Neural progenitor cell (in vitro differentiated cells): ENCODE measurements around the gene SEMA4D. TPM values are rescaled to one million over a fixed set of nuclear protein-coding genes. Genes with fewer than 3 reads are reported as not detected.

Experiments
- DNase-seq: peaks from one replicate; pipeline ENCODE4 v3.0.0-alpha.2; 2016; ENCODE audit warnings: low spot score
- H2AFZ ChIP-seq: fragments of 200-600 bp; sonication (generic); replicated peaks from 2 replicates; pipeline ENCODE4 v1.6.1; 2016; ENCODE audit warnings: antibody characterized with exemption
- H3F3A ChIP-seq: fragments of 200-600 bp; sonication (generic); 2 replicates; pipeline ENCODE4 v1.6.1; 2016; ENCODE audit warnings: antibody characterized with exemption, low read depth
- H3K27ac ChIP-seq: fragments of 200-600 bp; sonication (generic); 2 replicates; pipeline ENCODE4 v1.5.1; 2016; ENCODE audit warnings: mild to moderate bottlenecking
- H3K27me3 ChIP-seq: fragments of 200-600 bp; sonication (generic); 2 replicates; pipeline ENCODE4 v1.6.1; 2016; ENCODE audit warnings: mild to moderate bottlenecking, moderate library complexity
- H3K36me3 ChIP-seq: fragments of 200-600 bp; sonication (generic); 2 replicates; pipeline ENCODE4 v1.5.1; 2016
- H3K4me1 ChIP-seq: fragments of 200-600 bp; sonication (generic); 2 replicates; pipeline ENCODE4 v1.6.1; 2016; ENCODE audit warnings: mixed run types
- H3K4me2 ChIP-seq: fragments of 200-600 bp; sonication (generic); 2 replicates; pipeline ENCODE4 v1.6.1; 2016
- H3K4me3 ChIP-seq: fragments of 200-600 bp; sonication (generic); 2 replicates; pipeline ENCODE4 v1.5.1; 2016
- H3K79me2 ChIP-seq: fragments of 200-600 bp; sonication (generic); 2 replicates; pipeline ENCODE4 v1.6.1; 2016; ENCODE audit warnings: low read depth
- H3K9ac ChIP-seq: fragments of 200-600 bp; sonication (generic); 2 replicates; pipeline ENCODE4 v1.6.1; 2016
- H3K9me3 ChIP-seq: fragments of 200-600 bp; sonication (generic); 2 replicates; pipeline ENCODE4 v1.5.1; 2016; ENCODE audit warnings: low read depth
- H4K20me1 ChIP-seq: fragments of 200-600 bp; sonication (generic); 2 replicates; pipeline ENCODE4 v1.6.1; 2016; ENCODE audit warnings: low read depth
- H3K27ac Mint-ChIP-seq: 3 replicates; pipeline ENCODE4 v1.8.0; 2021; ENCODE audit warnings: mixed read lengths
- H3K27me3 Mint-ChIP-seq: 2 replicates; pipeline ENCODE4 v1.8.0; 2022; ENCODE audit warnings: low read depth, mild to moderate bottlenecking, inconsistent platforms, moderate library complexity, mixed read lengths; ENCODE audit not compliant: insufficient read depth
- H3K36me3 Mint-ChIP-seq: 3 replicates; pipeline ENCODE4 v1.8.0; 2021; ENCODE audit warnings: mixed read lengths
- H3K4me1 Mint-ChIP-seq: 3 replicates; pipeline ENCODE4 v1.8.0; 2021; ENCODE audit warnings: mixed read lengths
- H3K4me3 Mint-ChIP-seq: 3 replicates; pipeline ENCODE4 v1.8.0; 2021; ENCODE audit warnings: mild to moderate bottlenecking, moderate library complexity, mixed read lengths
- H3K9me3 Mint-ChIP-seq: 3 replicates; pipeline ENCODE4 v1.8.0; 2020; ENCODE audit warnings: mixed read lengths
- CTCF ChIP-seq: fragments of 200-600 bp; sonication (generic); IDR thresholded peaks from 2 replicates; pipeline ENCODE4 v1.5.1; 2017; ENCODE audit warnings: antibody characterized with exemption, mild to moderate bottlenecking
- EZH2 ChIP-seq: fragments of 200-600 bp; sonication (generic); IDR thresholded peaks from 2 replicates; pipeline ENCODE4 v1.6.1; 2017; ENCODE audit warnings: antibody characterized with exemption, mild to moderate bottlenecking, moderate library complexity
- EZH2phosphoT487 ChIP-seq: fragments of 200-600 bp; sonication (generic); IDR thresholded peaks from 2 replicates; pipeline ENCODE4 v1.6.1; 2017; ENCODE audit warnings: antibody characterized with exemption
- total RNA-seq: library from RNA; depleted of rRNA; stranded (reverse); fragments of >200 nt; gene quantifications from 2 replicates; pipeline ENCODE4 v1.2.3, GENCODE V29; 2015; ENCODE audit warnings: low replicate concordance

The SEMA4D gene
- total RNA-seq, 1 donor from 2014 or later: 19.1 TPM

- TF ChIP-seq CTCF: no peak
- no peak for TF ChIP-seq EZH2phosphoT487
- no peak for TF ChIP-seq EZH2
- no peak overlapping the region for H3K27ac Mint-ChIP-seq
Observed at GRCh38 chr9:89492586-89492985, 5.3 kb downstream of the SEMA4D start.

GRCh38 chr9:89491694-89492093 is 6.2 kb downstream of the SEMA4D start:
- Histone ChIP-seq H3K36me3 (no peaks in the 10 kb centered on the region), H3F3A (peaks cover 10% of the 10 kb centered on the region), H3K9ac (no peak overlapping the region), H3K4me2 (no peak overlapping the region), H3K9me3 (no peaks in the 10 kb centered on the region), H3K4me3 (no peak overlapping the region), H4K20me1 (peaks cover 57% of the 10 kb centered on the region), H3K79me2 (peaks cover 99% of the 10 kb centered on the region), H3K27me3 (no peaks in the 10 kb centered on the region), H3K27ac (no peak overlapping the region), H3K4me1 (peaks cover 31% of the 10 kb centered on the region), H2AFZ (no peak overlapping the region)
- no peak overlapping the region for H3K4me3 Mint-ChIP-seq
- H3K4me1 Mint-ChIP-seq: peaks cover 28% of the 10 kb centered on the region
- H3K36me3 Mint-ChIP-seq: peaks cover 23% of the 10 kb centered on the region
- no peak for DNase-seq
- TF ChIP-seq EZH2 (no peak), CTCF (no peak), EZH2phosphoT487 (no peak)
- H3K27ac Mint-ChIP-seq: no peak overlapping the region
- H3K9me3 Mint-ChIP-seq: peaks cover 4% of the 10 kb centered on the region
- H3K27me3 Mint-ChIP-seq: peaks cover 4% of the 10 kb centered on the region

More at GRCh38 chr9:89492586-89492985, 5.3 kb downstream of the SEMA4D start:
- Histone ChIP-seq H4K20me1 (peaks cover 62% of the 10 kb centered on the region), H3F3A (peaks cover 15% of the 10 kb centered on the region), H3K9me3 (no peaks in the 10 kb centered on the region), H3K27me3 (no peaks in the 10 kb centered on the region), H3K9ac (no peak overlapping the region), H3K36me3 (no peaks in the 10 kb centered on the region), H3K4me1 (peaks cover 36% of the 10 kb centered on the region), H3K4me2 (no peak overlapping the region), H2AFZ (no peak overlapping the region), H3K79me2 (peaks cover 97% of the 10 kb centered on the region), H3K27ac (no peak overlapping the region), H3K4me3 (no peak overlapping the region)
- no peak for DNase-seq
- H3K36me3 Mint-ChIP-seq: peaks cover 23% of the 10 kb centered on the region
- peaks cover 4% of the 10 kb centered on the region for H3K27me3 Mint-ChIP-seq
- H3K4me3 Mint-ChIP-seq: no peak overlapping the region
- peaks cover 4% of the 10 kb centered on the region for H3K9me3 Mint-ChIP-seq
- H3K4me1 Mint-ChIP-seq: peaks cover 32% of the 10 kb centered on the region

- no peaks in the 10 kb centered on the region for H3K27me3 ChIP-seq
- DNase-seq: no peak
- Mint-ChIP-seq H3K4me1 (peaks cover 17% of the 10 kb centered on the region), H3K36me3 (peaks cover 23% of the 10 kb centered on the region), H3K27me3 (peaks cover 2% of the 10 kb centered on the region), H3K27ac (no peak overlapping the region), H3K9me3 (peaks cover 4% of the 10 kb centered on the region), H3K4me3 (no peak overlapping the region)
- no peak overlapping the region for H3K27ac ChIP-seq
- H2AFZ ChIP-seq: no peak overlapping the region
- no peaks in the 10 kb centered on the region for H3K36me3 ChIP-seq
- H3K4me2 ChIP-seq: no peak overlapping the region
- H3K4me1 ChIP-seq: peaks cover 15% of the 10 kb centered on the region
- peaks cover 41% of the 10 kb centered on the region for H4K20me1 ChIP-seq
- no peak overlapping the region for H3K4me3 ChIP-seq
- peaks cover 96% of the 10 kb centered on the region for H3K79me2 ChIP-seq
- H3F3A ChIP-seq: peaks cover 7% of the 10 kb centered on the region
- H3K9me3 ChIP-seq: no peaks in the 10 kb centered on the region
- TF ChIP-seq CTCF (no peak), EZH2phosphoT487 (no peak), EZH2 (no peak)
- no peak overlapping the region for H3K9ac ChIP-seq
Observed at GRCh38 chr9:89489548-89490530, 8.1 kb downstream of the SEMA4D start.
